GOT3 (cell line): ENCODE data around the gene EEFSEC.

Experiments used
- DNase-seq: peaks from one replicate; lab custom pipeline; 2025; ENCODE audit warnings: mixed read lengths; lab: John Stamatoyannopoulos, UW

EEFSEC gene

DNA sequence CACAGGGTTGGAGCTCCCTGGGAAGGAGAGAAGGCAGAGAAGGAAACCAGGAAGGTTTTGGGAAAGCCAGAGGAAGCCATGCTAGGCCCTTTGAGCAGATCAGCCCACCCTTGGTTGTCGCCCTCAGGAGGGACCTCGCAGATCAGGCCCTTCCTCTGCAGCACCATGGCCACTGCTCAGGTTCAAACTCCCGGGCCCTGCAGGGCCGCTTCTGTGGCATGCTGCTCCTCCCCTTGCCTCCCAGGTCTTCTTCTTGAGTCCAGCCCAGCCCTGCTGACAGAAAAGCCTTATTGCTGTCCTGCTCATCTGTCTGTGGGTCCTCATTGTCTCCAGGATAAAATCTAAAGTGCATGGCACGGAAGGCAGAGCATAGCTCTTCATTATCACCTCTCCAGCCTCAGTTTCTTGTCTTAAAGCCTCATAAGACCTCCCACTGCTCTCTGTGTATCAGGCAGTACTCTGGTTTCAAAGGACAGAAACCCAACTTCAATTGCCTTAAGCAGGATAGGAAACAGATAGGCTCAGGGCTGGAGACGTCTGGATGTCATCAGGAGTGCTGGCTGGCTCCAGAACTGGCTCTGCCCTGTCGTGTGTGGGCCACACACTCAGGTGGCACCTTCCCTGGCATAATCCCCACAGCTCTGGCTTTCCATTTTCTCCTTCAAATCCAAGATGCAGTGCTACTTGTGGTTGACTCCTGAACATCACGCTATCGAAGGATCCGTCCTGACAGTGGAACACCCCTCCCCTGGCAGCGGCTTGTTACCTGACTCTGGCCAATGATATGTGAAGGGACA, 118.5 kb downstream of the EEFSEC start:
- no peak for DNase-seq

DNA sequence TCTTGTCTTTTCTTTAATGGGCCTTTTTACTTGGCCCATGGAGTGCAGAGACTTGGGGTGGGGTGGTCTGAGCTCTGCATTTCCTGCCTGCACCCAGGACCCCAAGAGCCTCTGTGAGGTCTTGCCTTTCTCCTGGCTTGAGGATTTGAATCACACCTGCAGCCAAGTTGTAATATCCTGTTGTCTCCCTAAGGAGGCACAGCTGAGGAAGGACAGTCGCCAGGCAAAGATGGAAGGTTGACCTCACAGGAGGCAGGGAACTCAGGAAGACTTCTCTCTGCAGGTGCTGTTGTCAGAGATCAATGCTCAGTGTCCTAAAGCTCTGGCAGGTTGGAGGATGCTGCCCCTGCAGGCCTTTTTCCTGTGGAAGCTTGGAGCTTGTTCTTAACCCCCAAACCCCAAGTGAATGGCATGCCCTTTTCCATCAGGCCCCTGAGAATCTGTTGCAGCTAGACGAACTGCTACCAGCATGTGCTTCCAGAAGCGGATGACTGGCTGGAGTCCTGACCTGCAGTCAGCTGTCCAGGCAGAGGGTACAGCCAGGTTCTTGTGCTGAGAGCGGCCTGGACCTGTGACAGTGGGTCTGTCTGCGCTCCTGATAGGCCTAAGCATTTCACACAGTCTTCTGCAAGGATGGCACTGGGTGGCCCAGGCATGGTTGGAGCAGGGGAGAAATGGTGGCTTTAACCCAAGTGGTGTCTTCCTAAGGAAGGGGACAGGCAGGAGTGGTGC, 120.0 kb downstream of the EEFSEC start:
- no peak for DNase-seq

GRCh38 chr3:128273841-128274573, 120.7 kb downstream of the EEFSEC start:
- DNase-seq = no peak

- DNase-seq = no peak
These were observed 121.6 kb downstream of the EEFSEC start for GRCh38 chr3:128274837-128275236.

DNA sequence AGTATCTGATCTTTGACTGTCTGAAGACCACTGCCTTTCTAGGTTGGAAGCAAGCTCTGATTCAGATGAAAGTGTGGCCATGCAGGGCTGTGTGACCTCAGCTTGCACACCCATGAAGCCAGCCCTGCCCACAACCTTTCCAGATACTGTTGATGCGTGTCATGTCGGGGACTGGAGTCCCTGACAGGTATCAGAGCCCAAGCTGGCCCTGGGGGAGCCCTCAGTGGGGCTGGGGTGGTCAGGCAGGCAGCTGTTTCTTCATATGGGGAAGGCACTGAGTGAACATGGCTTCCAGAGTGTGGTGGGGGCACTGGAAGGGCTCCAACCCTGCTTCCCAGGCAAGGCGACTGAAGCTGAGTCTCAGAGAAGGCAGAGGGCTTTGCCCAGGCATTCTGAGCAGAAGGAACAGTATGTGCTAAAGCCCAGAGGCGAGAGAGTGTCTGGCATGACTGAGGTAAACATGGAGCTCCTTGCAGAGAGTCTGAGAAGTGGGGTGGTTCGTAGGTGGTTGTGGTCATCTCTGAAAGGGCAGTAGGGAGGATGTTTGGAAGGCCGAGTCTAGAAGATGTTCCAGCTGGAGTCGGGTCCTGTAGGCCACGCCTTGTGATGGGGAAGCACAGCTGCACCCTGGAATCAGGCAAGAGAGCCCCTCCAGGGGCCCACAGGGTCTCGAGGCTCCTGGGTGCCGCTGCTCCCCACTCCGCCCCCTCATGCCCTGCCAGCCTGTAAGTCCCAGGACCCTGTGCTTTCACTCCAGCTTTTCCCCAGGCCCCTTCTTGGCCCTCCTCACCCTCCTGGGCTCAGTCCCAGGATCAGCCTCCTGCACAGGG, 122.2 kb downstream of the EEFSEC start:
- DNase-seq = no peak

DNA sequence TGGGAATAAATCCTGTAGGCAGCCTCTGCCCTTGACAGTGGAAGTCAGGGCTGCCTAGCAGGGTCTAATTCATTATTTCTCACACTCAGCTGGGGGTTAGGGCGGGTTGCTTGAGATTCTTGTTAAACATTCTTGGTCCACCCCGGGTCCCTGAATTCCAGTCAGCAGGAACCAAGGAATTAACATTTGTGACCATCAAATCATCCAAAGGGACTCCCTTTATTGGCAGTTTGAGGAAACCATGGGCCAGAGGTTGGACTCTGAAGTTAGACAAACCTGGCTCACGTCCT, 122.8 kb downstream of the EEFSEC start:
- DNase-seq = no peak

DNA sequence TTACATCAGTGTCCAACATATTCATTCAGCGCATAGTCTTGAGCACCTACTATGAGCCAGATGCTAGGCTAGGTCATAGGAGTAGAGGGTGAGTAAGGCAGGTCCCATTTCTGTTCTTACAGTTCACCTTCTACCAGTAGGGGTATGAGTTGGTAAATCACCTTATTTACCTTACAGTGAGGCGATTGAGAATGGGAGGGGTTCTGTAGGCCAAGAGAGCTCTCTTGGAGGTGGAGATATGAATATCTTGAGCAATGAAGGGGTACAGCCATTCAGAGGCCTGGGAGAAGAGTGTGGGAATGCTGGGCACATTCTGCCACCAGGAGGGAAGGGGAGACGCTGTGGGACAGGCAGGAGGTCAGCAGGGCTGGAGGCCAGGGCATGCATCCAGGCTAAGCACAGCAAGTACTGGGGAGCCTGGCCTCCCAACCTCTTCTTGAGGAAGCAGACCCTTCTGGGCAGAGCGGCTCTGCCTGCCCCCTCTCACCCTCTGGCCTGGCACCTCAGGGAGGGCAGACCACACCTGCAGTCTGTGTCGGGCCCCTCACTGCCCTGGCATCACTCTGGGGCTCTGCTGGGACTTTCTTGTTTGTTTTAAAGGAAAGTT, 123.4 kb downstream of the EEFSEC start:
- no peak for DNase-seq

DNA sequence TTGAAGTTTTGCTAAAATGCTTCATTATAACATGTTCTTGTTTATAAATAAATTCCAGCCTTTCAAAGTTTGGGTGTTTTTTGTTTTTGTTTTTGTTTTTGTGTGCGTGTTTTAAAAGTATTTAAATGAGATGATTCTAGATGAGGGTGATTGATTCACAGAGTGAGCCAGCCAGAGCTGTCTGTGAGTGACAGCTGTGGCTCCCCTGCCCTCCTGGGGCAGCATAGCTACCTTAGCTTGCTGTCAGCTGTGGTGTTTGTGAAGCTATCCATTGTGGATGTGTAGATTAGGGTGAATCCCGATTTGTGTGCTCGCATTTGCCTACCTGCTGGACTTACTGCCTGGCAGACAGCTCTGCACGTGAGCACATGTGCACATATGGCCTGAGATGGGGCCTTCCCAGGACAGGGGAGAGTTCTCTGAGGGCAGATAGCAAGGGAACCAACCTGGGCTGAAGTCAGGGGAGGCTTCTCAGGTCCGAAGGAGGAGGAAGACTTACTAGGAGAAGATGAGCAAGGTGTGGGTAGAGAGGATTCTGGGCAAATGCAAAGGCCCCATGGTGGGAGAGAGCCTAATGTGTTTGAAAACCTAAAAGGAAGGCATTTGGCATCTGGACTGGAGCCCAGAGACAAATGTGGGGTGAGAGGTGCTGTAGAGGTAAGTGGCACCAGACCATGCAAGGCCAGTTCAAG, 124.2 kb downstream of the EEFSEC start:
- no peak for DNase-seq

GRCh38 chr3:128278130-128278529, 124.8 kb downstream of the EEFSEC start:
- DNase-seq = no peak

- DNase-seq = no peak
These were observed 125.7 kb downstream of the EEFSEC start for GRCh38 chr3:128278761-128279600.

DNA sequence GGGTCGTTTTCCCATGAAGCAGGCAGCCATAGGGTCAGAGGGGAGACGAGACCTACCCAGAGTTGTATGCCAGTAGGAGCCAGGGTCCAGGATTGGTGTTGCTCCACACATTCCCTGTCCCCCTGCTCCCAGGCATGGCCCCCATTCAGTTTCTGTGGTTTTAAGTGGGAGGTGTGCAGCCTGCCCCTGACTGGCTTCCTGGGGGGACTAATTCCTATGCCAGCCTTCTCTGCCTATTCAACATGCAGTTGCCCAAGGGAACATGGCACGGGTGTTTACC, 126.3 kb downstream of the EEFSEC start:
- no peak for DNase-seq

DNA sequence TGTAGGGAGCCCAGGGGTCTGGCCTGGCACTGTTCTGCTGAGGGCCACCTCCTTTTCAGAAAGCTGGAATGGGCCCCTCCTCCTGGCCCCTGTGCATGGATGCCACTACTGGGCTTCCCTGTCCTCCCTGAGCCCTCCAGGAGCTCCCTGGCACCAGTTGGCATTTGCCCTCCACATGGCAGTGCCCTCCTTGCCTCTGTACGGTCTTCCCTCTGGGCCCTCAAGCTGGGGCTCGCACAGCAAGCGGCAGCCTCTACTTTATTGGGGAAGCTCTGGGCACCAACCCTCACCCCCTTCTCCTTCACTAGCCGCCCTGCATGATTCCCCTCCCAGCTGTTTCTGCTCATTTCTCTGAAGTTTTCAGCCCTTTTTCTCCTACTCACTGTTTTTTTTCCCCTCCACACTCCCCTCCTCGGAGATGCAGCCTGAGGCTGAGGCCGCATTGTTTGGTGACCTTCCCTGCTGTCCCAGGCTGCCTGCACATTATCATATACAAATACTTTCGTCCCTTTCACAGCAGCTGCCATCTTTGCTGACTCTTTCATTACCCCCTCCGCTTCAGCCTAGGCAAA, 127.3 kb downstream of the EEFSEC start:
- no peak for DNase-seq

- no peak for DNase-seq
These were observed 127.8 kb downstream of the EEFSEC start for GRCh38 chr3:128281056-128281455.

GRCh38 chr3:128281461-128282367, 128.4 kb downstream of the EEFSEC start:
- no peak for DNase-seq

GRCh38 chr3:128282380-128283196, 129.3 kb downstream of the EEFSEC start:
- no peak for DNase-seq

DNA sequence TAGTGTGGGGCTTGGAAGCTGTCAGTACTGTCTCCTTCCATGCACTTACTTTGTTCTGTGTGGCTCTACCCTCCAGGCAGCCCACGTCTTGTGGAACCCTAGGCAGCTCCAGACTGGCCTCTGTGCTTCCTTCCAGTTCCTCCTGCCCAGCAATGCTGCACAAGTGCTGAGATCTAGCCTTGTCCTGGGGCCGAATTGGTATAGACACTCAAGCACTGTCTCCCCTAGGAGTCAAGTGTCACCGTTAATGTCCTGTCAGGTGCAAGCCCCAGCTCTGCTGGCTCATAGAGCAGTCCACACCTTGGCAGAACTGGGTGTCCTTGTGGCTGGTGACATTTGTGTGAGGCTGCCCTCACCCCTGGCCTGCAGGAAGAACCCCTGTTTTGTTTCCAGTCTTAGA, 130.1 kb downstream of the EEFSEC start:
- DNase-seq = no peak

DNA sequence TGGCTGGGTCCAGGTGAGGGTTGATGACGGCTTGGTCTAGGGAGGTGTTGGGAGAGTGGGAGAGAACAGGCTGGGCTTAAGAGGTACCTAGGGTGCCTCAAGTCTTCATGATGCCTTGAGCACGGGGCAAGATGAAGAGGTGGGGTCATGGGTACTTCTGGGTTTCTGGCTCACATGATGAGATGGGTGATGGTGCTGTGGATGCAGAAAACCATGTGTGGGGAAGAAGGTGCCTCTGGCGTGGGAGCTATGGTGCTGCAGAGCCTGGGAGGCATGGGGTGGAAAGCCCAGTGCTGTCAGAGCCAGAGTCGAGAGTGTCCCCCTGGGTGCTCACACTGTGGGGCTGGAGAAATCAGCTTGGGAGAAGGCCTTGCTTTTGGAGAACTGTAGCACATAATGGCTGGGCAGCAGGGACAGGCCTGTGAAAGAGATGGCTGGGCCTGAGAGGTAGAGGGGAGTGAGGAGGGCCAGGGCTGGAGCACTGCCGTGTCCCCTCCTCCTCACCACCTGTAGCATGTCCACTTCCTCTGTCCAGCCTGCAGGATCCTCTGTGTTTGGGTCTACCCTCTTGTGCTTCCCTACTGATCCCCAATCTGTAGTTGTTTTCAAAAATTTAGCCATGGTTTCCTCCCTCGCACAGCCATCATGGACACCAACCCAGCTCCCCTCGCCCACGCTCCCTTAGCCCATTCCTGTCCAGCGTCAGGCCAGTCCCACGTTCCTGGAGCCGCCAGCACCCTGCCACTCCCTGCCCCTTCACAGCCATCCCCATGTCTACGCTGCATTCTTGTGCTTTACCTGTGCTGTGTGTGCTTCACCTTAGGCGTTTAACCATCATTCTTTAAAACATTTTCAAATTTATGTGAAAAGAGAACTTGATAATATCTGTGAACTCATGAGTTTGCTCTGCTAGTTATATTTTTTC, 132.0 kb downstream of the EEFSEC start:
- DNase-seq = no peak
